CD14-positive monocyte (primary cell): ENCODE results near the gene PWWP2B. TPM values are rescaled to one million over a fixed set of nuclear protein-coding genes. Genes with fewer than 3 reads are reported as not detected.

Experiments
- DNase-seq, 3 donors: peaks; one replicate each; pipeline ENCODE4 v3.0.0-alpha.2; 2011 to 2022
- H2AFZ ChIP-seq: 2 replicates; pipeline ENCODE4 v1.6.0; 2012; ENCODE audit warnings: mild to moderate bottlenecking, low read depth, low read length, inconsistent platforms; ENCODE audit not compliant: insufficient read depth, poor library complexity, severe bottlenecking
- H3K27ac ChIP-seq, 2 donors: 1 replicate in 1 of 2; 2 replicates in 1 of 2; pipeline ENCODE4 v1.5.1; 2012 to 2013; ENCODE audit warnings: low read length in 2 of 2, control low read depth in 1 of 2, inconsistent platforms in 1 of 2, low read depth in 1 of 2, mild to moderate bottlenecking in 1 of 2
- H3K27me3 ChIP-seq, 2 donors: one replicate each; pipeline versions ENCODE4 v1.6.0 to v1.6.1; 2011 to 2013; ENCODE audit warnings: low read length in 2 of 2; ENCODE audit not compliant: control insufficient read depth in 2 of 2, insufficient read depth in 2 of 2
- H3K36me3 ChIP-seq, 2 donors: replicated peaks in 1 of 2; 1 replicate in 1 of 2; 2 replicates in 1 of 2; pipeline versions ENCODE4 v1.5.1 to v1.6.1; 2012 to 2013; ENCODE audit warnings: low read length in 2 of 2, control low read depth in 1 of 2, inconsistent platforms in 1 of 2, mild to moderate bottlenecking in 1 of 2; ENCODE audit not compliant: insufficient read depth in 2 of 2, control insufficient read depth in 1 of 2
- H3K4me1 ChIP-seq, 2 donors: 1 replicate in 1 of 2; 2 replicates in 1 of 2; pipeline versions ENCODE4 v1.5.1 to v1.6.1; 2012 to 2013; ENCODE audit warnings: low read length in 2 of 2, control low read depth in 1 of 2, inconsistent platforms in 1 of 2, mild to moderate bottlenecking in 1 of 2, moderate library complexity in 1 of 2; ENCODE audit not compliant: insufficient read depth in 2 of 2, control insufficient read depth in 1 of 2
- H3K4me2 ChIP-seq: replicated peaks from 2 replicates; pipeline ENCODE3; 2012; ENCODE audit warnings: low read length, moderate library complexity, mild to moderate bottlenecking; ENCODE audit not compliant: poor library complexity, severe bottlenecking; ENCODE audit errors: extremely low read depth
- H3K4me3 ChIP-seq, 3 experiments: fragments of 200-600 bp in 1 of 3; sonication (generic) in 1 of 3; replicated peaks in 1 of 3; 1 replicate in 2 of 3; 2 replicates in 1 of 3; pipeline ENCODE4 v1.5.1; 2011 to 2013; ENCODE audit warnings: low read length in 3 of 3, mild to moderate bottlenecking in 3 of 3, control low read depth in 2 of 3, low read depth in 2 of 3, inconsistent platforms in 1 of 3, moderate library complexity in 1 of 3
- H3K79me2 ChIP-seq: 2 replicates; pipeline ENCODE4 v1.6.0; 2012; ENCODE audit warnings: mild to moderate bottlenecking, control low read depth, inconsistent platforms, low read length, moderate library complexity; ENCODE audit not compliant: insufficient read depth
- H3K9ac ChIP-seq: 2 replicates; pipeline ENCODE4 v1.6.0; 2017; ENCODE audit warnings: low read length, mild to moderate bottlenecking; ENCODE audit not compliant: insufficient read depth, poor library complexity, severe bottlenecking
- H3K9me3 ChIP-seq, 2 donors: replicated peaks in 1 of 2; 1 replicate in 1 of 2; 2 replicates in 1 of 2; pipeline versions ENCODE4 v1.5.1 to v1.6.1; 2012 to 2013; ENCODE audit warnings: low read length in 2 of 2, control low read depth in 1 of 2; ENCODE audit not compliant: control insufficient read depth in 1 of 2, insufficient read depth in 1 of 2
- H4K20me1 ChIP-seq: 2 replicates; pipeline ENCODE4 v1.6.0; 2012; ENCODE audit warnings: mild to moderate bottlenecking, low read length, control low read depth, moderate library complexity; ENCODE audit not compliant: insufficient read depth
- H3K27ac Mint-ChIP-seq, 7 donors: one replicate each; pipeline ENCODE4 v1.8.0; 2020; ENCODE audit warnings: mild to moderate bottlenecking in 7 of 7, mixed read lengths in 7 of 7, moderate library complexity in 6 of 7, inconsistent platforms in 2 of 7
- H3K27me3 Mint-ChIP-seq, 3 donors: one replicate each; pipeline ENCODE4 v1.8.0; 2021 to 2022; ENCODE audit warnings: low read depth in 3 of 3, mild to moderate bottlenecking in 3 of 3, mixed read lengths in 3 of 3, moderate library complexity in 3 of 3, inconsistent platforms in 1 of 3
- H3K36me3 Mint-ChIP-seq, 2 donors: one replicate each; pipeline ENCODE4 v1.8.0; 2020; ENCODE audit warnings: mixed read lengths in 2 of 2, inconsistent platforms in 1 of 2, mild to moderate bottlenecking in 1 of 2
- H3K4me1 Mint-ChIP-seq: one replicate; pipeline ENCODE4 v1.8.0; 2020; ENCODE audit warnings: mild to moderate bottlenecking, mixed read lengths
- H3K4me3 Mint-ChIP-seq, 2 donors: one replicate each; pipeline ENCODE4 v1.8.0; 2020; ENCODE audit warnings: mild to moderate bottlenecking in 2 of 2, mixed read lengths in 2 of 2, moderate library complexity in 1 of 2
- H3K9me3 Mint-ChIP-seq, 7 donors: one replicate each; pipeline ENCODE4 v1.8.0; 2020 to 2022; ENCODE audit warnings: mixed read lengths in 7 of 7, mild to moderate bottlenecking in 6 of 7, moderate library complexity in 6 of 7, inconsistent platforms in 2 of 7
- WGBS: methylation state at CpG from one replicate; pipeline ENCODE4 v1.1.5; 2013; ENCODE audit warnings: missing lambda C conversion rate; ENCODE audit not compliant: insufficient coverage; 5-methylcytosine and 5-hydroxymethylcytosine counted together
- intact Hi-C, 2 donors: fragments of 100-400 bp; cut with micrococcal nuclease; formaldehyde crosslinking; loops; one replicate each; pipeline versions ENCODE4 v1.15.0 to v1.15.1; 2023
- polyA plus RNA-seq, 3 donors: library from polyadenylated mRNA; depleted of rRNA in 1 of 3; unstranded in 2 of 3; stranded (reverse) in 1 of 3; fragments of 300-500 nt in 2 of 3; fragments of >200 nt in 1 of 3; fragmentation: Illumina TruSeq in 2 of 3; gene quantifications; 1 replicate in 2 of 3; 2 replicates in 1 of 3; pipeline ENCODE4 v1.2.3, GENCODE V29; 2012 to 2021
- TF ChIP-seq, protein P1 (sequence below): fragments of 200-600 bp; IDR thresholded peaks from one replicate; pipeline ENCODE4 v1.8.0; 2022; ENCODE audit warnings: antibody characterized with exemption, mild to moderate bottlenecking

PWWP2B gene
- polyA plus RNA-seq, 3 donors: 2.4 to 6.9 (median 2.7) TPM

- peak overlapping the region; percentile 42 for H3K4me2 ChIP-seq
- peaks cover 57 to 62% of the 10 kb centered on the region in 2 donors for H3K4me1 ChIP-seq
- peaks cover 47% of the 10 kb centered on the region for H3K4me1 Mint-ChIP-seq
Measured at GRCh38 chr10:132443605-132443982, 46.6 kb downstream of the PWWP2B start.

GRCh38 chr10:132443983-132444876, 47.2 kb downstream of the PWWP2B start:
- TF ChIP-seq, protein P1, sequence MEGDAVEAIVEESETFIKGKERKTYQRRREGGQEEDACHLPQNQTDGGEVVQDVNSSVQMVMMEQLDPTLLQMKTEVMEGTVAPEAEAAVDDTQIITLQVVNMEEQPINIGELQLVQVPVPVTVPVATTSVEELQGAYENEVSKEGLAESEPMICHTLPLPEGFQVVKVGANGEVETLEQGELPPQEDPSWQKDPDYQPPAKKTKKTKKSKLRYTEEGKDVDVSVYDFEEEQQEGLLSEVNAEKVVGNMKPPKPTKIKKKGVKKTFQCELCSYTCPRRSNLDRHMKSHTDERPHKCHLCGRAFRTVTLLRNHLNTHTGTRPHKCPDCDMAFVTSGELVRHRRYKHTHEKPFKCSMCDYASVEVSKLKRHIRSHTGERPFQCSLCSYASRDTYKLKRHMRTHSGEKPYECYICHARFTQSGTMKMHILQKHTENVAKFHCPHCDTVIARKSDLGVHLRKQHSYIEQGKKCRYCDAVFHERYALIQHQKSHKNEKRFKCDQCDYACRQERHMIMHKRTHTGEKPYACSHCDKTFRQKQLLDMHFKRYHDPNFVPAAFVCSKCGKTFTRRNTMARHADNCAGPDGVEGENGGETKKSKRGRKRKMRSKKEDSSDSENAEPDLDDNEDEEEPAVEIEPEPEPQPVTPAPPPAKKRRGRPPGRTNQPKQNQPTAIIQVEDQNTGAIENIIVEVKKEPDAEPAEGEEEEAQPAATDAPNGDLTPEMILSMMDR: no peak
- H3K36me3 ChIP-seq: no peaks in the 10 kb centered on the region
- intact Hi-C loops: no loop called here
- DNase-seq: no peak
- peak overlapping the region in 1 of 3 experiments; percentile 8 for H3K4me3 ChIP-seq
- peaks cover 58 to 63% of the 10 kb centered on the region in 2 donors for H3K4me1 ChIP-seq
- Mint-ChIP-seq H3K36me3 (no peaks in the 10 kb centered on the region), H3K27me3 (peaks cover 0 to 4% (median 0%) of the 10 kb centered on the region in 3 donors), H3K27ac (peak overlapping the region; percentile 18 to 90 (median 68)), H3K4me1 (peaks cover 45% of the 10 kb centered on the region), H3K4me3 (no peak overlapping the region), H3K9me3 (no peaks in the 10 kb centered on the region)
- H3K79me2 ChIP-seq: no peaks in the 10 kb centered on the region
- H4K20me1 ChIP-seq: no peaks in the 10 kb centered on the region
- peak overlapping the region; percentile 53 for H2AFZ ChIP-seq
- WGBS: 14% methylated on average over 8 of the region's 13 CpGs
- peak overlapping the region; percentile 42 for H3K4me2 ChIP-seq
- H3K9me3 ChIP-seq: no peaks in the 10 kb centered on the region
- H3K27ac ChIP-seq: peak overlapping the region; percentile 49 to 87
- H3K27me3 ChIP-seq: no peaks in the 10 kb centered on the region
- peak overlapping the region; percentile 21 for H3K9ac ChIP-seq

More at GRCh38 chr10:132443605-132443982, 46.6 kb downstream of the PWWP2B start:
- Histone ChIP-seq H3K9me3 (no peaks in the 10 kb centered on the region), H4K20me1 (no peaks in the 10 kb centered on the region), H3K4me3 (no peak overlapping the region), H3K27me3 (no peaks in the 10 kb centered on the region), H3K9ac (no peak overlapping the region), H3K79me2 (no peaks in the 10 kb centered on the region), H3K27ac (no peak overlapping the region), H3K36me3 (no peaks in the 10 kb centered on the region), H2AFZ (no peak overlapping the region)
- TF ChIP-seq, protein P1: peak; percentile 84
- peak overlapping the region in 1 of 2 donors; percentile 57 for H3K4me3 Mint-ChIP-seq
- intact Hi-C loops: no loop called here
- H3K9me3 Mint-ChIP-seq: no peaks in the 10 kb centered on the region
- DNase-seq: peak; percentile 76 to 92 (median 85)
- H3K27me3 Mint-ChIP-seq: peaks cover 0 to 4% (median 0%) of the 10 kb centered on the region in 3 donors
- no CpG with 5 or more reads among the region's 10 CpGs for WGBS
- H3K36me3 Mint-ChIP-seq: no peaks in the 10 kb centered on the region
- H3K27ac Mint-ChIP-seq: peak overlapping the region in 2 of 7 donors; percentile 20 to 68
